ENCODE measurements around the gene OPA1.
"Not testable (repeated sequence)": the region's sequence is repeated elsewhere in the genome, so short reads cannot be mapped to it uniquely, and the experiment has no call there.

The OPA1 gene

DNA sequence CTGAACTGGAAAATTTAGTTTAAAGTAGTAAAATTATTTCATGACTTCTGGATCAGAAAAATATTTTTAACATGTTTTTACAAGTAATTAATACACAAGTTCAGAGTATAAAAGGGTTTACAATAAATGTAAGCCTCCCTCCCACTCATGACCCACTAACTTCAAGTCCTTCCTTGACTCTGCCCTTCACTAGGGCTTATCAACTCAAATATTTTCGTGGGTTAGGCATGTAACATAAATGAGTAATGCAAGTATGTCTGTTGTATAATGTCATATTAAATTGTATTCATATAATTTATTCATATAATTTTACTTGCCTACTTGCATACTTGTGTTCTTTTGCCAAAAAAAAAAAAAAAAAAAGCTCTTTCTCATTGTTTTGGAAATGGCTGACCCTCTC, 3.4 kb upstream of the OPA1 start:
- DNase-seq (ENCODE audit: low read depth) = no peak

DNA sequence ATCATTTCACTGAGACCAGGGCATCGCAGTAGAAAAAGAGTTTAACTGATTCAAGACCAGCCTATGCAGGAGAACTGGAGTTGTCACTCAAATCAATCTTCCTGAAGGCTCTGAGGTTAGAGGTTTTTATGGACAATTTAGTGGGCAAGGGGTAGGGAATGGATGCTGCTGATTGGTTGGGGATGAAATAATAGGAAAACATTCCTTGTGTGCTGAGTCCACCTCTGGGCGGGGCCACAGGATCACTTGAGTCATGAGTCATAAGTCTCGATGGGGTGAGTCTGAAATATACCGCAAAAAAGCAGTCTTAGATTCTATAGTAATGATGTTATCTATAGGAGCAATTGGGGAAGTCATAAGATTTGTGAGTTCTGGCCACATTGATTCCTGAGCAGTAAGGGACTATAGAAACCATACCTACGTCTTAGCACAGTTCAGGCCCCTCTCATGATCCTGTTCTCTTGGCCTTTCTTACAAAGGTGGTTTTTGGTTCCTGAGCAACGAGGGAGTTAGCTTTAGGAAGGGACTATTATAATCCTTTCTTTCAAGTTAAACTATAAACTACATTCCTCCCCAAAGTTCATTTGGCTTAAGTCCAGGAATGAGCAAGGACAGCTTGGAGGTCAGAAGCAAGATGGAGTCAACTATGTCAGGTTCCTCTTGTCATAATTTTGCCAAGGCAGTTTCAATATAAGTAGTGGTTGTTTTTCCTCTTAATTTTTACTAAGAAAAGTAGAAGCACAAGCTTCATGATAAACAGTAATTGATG, 2.7 kb upstream of the OPA1 start:
- peak; percentile 75 for DNase-seq (ENCODE audit: low read depth)

DNA sequence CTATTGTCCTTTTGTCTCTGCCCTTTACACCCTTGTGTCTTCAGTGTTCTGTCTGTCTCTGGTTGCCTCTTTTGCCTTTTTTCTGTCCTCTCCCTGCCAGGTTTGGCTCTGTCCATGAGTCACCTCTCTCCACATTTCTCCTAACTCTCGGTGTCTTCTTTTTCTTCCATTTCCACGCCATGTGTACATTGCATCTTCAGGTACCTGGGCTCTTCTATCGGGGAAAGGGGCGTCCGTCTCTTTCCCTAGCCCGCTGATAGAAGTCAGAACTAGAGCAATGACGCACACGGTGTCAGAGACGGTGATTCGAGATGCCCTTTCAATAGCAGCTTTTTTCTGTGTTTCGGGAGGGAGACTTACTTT, 641 bp downstream of the OPA1 start:
- DNase-seq (ENCODE audit: low read depth) = no peak

DNA sequence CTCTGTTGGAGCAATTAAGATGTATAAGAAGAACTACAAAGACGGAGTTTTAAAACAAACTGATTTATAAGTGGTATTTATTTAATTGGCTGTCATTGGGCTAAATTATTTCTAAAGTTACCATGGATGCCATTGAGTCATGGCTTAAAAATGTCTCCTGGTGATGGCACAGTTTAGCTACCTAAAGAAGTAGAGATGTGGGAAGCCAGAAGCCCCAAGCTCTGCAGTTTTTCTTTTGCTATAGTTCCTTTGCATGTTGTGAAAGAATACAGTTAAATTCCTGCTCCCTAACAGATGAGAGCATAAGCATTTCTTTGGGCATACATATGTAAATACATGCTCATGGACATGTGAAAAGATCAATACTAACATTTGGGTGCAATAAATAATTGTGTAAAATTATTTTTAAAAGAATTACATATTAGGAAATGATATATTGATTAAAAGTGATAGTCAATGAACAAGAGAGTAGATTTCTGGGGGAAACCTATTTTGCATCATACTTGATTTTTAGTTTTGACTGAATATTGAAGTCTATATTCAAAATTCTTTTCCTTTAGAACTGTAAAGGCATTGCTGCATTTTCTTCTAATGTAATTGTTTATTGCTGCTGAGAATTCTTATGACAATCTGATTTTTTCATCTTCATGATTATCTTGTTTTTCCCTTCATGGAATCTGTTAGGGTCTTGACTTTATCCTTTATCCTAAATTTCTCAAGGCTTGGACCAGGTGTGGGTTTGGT, 2.1 kb downstream of the OPA1 start:
- DNase-seq (ENCODE audit: low read depth) = no peak

DNA sequence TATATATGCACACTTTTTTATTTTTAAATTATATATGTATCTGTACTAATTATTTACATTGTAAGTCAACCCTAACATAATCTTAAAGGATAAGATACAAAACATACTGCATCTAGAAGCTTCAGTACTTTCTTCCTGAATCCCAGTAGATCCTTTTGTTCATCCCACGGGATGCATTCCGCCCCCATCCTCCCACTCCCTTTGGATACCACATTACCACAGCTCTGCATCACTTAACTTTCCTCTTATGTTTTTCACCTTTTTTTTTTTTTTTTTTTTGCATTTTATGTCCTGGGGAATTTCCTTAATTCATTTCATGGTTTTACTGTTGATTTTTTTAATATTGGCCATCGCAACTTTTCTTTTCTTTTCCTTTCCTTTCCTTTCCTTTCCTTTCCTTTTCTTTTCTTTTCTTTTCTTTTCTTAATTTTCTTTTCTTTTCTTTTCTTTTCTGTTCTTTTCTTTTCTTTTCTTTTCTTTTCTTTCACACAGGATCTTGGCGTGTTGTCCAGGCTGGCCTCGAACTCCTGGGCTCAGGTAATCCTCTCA, 3.0 kb downstream of the OPA1 start:
- no peak for DNase-seq (ENCODE audit: low read depth)

DNA sequence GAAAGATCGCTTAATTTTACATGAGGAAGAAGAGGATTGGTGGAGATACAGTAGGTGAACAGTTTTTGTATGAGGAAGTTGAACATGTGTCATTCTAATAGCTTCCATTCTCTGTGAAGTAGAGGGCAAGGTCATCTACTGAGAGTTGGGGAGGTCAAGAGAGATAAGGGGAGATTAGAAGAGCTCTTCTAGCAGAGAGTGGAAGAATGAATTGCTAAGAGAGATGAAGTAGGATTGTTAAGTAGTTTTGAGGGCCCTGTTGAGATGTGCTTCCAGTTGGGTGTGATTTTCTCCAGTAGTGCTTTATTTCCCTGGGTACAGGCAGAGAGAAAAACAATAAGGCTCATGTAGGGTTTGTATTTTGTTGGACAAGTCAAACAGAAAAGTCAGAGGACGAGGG, 5.2 kb downstream of the OPA1 start:
- no peak for DNase-seq (ENCODE audit: low read depth)

DNA sequence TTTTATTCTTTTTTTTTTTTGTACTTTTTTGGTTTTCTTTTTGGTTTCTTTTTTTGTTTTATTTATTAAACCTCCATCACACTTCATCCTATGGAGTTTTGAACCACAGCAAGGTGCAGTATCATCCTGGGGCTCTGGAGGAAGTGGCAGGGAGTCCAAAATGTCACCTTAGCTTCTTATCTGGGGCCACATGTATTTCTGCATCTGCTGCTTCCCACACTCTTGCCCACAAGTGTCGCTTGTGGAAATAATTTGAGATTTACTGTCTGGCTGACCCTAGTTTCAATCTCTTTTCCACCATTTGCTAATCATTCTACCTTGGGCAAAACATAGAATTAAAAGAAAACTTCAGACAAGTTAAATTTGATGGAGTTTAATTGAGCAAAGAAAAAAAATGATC, 6.4 kb downstream of the OPA1 start:
- no peak for DNase-seq (ENCODE audit: low read depth)

DNA sequence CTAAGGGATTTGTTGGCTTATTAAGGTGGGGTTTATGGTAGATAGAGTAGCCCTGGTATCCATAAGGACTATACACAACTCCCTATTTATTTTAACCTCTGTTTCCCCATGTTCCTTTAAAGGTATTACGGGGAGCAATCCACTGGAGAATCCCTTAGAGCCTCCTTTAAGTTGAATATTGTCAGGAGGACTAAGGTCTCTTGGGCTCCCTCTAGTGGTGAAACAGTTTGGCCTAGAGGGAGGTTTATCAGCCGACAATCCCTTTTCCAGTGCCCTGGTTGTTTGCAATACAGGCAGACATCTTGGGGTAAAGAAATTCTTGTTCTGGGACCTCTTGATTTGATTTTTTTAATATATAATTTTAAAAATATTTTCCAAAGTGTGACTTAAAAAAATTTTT, 12.9 kb downstream of the OPA1 start:
- no peak for DNase-seq (ENCODE audit: low read depth)

DNA sequence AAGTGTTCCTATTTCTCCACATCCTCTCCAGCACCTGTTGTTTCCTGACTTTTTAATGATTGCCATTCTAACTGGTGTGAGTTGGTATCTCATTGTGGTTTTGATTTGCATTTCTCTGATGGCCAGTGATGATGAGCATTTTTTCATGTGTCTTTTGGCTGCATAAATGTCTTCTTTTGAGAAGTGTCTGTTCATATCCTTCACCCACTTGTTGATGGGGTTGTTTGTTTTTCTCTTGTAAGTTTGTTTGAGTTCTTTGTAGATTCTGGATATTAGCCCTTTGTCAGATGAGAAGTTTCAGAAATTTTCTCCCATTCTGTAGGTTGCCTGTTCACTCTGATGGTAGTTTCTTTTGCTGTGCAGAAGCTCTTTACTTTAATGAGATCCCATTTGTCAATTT, 13.9 kb downstream of the OPA1 start:
- DNase-seq (ENCODE audit: low read depth) = not testable (repeated sequence)

DNA sequence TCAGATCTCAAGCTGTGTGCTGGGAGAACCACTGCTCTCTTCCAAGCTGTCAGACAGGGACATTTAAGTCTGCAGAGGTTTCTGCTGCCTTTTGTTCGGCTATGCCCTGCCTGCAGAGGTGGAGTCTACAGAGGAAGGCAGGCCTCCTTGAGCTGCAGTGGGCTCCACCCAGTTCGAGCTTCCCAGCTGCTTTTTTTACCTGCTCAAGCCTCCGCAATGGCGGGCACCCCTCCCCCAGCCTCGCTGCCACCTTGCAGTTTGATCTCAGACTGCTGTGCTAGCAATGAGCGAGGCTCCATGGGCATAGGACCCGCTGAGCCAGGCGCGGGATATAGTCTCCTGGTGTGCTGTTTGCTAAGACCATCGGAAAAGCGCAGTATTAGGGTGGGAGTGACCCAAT, 17.5 kb downstream of the OPA1 start:
- DNase-seq (ENCODE audit: low read depth) = not testable (repeated sequence)

DNA sequence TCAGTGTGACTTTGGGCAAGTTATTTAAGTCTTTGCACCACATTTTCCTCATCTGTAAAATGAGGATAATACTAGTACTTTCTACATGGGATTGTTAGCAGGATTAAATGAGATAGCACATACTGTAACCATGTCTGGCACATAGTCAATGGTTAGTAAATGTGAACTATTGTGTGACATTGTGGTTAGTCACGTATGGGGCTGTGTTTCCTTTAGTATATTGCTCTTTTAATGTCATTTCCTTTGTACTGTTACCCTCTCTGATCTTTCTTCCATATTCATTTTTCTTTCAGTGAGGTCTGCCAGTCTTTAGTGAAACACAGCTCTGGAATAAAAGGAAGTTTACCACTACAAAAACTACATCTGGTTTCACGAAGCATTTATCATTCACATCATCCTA, 21.4 kb downstream of the OPA1 start:
- no peak for DNase-seq (ENCODE audit: low read depth)

DNA sequence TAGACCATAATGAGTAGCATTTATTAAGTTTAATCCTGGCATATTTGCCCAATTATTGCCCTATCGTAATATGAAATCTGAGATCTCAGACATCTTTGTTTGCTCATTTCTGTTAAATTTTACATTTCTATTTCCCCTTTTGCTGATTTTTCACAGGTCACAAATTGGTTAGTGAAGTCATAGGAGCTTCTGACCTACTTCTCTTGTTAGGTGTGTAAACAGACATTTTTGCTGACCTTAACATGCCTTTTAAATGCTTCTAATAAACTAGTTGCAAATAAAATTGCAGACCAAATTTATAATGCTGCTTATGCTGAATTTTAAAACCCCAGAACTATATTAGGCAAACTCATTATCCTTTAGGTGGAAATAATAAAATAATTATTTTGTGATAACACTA, 24.6 kb downstream of the OPA1 start:
- no peak for DNase-seq (ENCODE audit: low read depth)

DNA sequence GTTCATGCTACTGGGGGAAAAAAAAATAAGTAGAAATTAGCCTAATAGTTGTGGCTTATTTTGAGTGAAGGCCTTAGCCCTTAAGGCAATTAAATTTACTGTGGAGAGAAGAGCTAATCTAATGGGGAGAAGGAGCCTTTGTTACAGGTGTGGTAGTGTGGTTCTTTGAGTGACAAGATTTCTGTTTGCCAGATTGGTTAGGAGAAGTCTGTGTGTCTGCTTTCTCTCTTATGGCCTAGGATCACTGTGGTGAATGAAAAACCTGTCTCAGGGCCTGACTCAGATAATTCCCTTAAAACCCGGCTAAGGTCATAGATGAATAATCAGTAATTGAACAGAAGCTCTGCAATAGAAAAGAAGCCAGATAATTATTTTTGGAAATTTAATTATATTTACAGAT, 27.0 kb downstream of the OPA1 start:
- no peak for DNase-seq (ENCODE audit: low read depth)

DNA sequence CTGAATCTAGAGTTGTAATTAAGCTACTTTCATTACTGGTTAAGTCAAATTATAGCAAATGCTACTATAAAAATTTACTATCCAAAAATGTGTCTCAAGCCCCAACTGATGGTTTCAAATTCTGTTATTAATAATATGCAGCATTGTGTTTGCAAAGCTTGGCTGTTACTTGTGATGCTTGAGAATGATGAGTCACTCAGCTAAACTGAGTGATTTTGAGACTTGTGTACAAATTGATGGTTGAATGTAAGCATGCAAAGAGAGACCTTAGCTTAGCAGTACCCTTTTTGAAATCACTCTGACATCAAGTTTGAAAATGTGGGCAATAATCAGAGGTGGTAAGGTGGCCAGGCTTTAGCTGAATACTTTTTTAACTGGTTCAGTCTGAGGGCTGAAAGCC, 27.6 kb downstream of the OPA1 start:
- no peak for DNase-seq (ENCODE audit: low read depth)

DNA sequence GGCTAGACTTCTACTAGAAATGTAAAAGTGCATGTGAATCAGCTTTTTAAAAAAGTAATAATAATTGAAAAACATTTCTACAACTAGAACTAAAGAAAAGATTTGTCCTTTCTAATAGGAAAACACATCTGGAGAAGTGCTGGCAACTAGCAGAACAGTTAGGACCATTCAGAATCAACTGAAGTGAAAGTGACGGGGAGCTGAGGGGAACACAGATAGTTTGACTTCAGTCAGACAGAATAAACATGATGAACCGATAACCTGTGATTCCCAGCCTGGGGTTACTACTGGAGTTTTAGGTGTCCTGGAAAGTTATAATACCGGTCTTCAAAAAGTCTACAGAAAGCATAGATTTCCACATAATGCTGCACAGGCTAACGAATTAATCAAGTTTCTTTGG, 28.1 kb downstream of the OPA1 start:
- no peak for DNase-seq (ENCODE audit: low read depth)

DNA sequence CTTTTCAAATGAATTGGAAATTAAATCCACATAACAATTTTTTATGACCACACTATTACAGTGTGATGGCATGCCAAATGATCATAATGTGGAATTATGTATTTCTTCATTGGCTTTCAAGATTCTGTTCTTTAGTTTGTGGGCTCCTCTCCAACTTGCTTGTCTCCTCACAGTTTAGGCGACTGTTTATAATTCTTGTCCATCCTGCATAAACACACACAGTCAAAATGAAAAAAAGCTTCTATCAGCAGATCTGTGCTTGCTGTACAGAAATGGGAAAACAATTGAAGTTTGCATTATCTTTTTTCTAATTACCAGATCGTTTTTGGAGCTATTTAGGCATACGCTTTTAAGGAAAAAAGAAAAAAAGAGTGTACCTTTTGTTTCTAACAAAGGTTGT, 37.0 kb downstream of the OPA1 start:
- no peak for DNase-seq (ENCODE audit: low read depth)

DNA sequence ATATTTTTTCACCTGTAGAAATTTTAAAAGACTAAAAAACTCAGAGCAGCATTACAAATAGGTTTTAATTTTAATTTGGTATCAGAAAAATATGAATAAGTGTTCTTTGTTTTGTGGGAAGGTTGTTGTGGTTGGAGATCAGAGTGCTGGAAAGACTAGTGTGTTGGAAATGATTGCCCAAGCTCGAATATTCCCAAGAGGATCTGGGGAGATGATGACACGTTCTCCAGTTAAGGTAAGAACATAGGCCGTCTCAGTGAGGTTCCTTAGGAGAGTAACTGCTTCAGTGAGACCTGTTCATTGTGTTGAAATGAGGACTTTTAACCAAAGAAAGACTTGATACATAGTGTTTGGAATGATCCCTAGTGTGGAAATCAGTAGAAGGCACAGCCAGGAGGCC, 44.8 kb downstream of the OPA1 start:
- DNase-seq (ENCODE audit: low read depth) = no peak

DNA sequence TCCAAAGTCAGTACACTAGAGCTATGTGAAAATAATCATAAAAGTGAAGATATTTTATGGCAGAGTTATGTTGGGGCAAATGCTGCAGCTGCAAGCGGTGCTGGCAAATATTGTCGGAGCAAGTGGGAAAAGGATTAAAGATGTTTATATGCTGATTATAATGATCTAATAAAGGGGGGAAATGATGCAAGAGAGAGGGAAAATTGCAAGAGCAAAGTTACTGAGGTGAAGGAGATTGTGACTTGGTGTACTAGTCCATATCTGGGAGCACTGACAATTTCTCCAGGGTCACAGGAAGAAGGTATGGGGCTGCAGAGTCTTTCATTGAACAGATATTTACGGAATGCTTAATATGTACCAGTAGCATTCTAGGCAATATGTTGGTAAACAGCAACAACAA, 45.8 kb downstream of the OPA1 start:
- DNase-seq (ENCODE audit: low read depth) = no peak

DNA sequence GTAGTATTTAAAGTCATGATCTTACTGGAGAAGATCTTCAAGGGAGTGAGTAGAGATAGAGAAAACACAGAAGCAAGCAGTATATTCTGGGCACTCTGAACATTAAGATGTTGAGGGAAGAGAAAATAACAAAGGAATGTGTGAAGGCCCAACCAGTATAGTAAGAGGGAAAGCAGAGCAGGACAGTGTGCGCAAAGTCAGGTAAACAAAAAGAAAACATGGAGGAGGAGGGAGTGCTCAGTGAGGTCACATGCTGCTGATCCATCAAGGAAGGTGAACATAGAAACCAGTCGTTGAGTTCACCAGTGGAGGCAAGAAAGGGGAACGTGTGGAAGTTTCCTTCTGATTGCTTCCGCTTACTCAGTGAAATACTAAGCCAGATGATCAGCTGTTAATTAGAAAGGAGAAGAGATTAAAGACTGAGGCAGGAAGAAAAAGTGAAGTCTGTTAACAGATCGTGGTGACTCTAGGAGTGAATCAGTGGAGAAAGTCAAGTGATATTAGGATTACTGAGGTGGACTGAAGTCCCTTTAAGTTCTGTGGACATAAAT, 47.2 kb downstream of the OPA1 start:
- DNase-seq (ENCODE audit: low read depth) = no peak

DNA sequence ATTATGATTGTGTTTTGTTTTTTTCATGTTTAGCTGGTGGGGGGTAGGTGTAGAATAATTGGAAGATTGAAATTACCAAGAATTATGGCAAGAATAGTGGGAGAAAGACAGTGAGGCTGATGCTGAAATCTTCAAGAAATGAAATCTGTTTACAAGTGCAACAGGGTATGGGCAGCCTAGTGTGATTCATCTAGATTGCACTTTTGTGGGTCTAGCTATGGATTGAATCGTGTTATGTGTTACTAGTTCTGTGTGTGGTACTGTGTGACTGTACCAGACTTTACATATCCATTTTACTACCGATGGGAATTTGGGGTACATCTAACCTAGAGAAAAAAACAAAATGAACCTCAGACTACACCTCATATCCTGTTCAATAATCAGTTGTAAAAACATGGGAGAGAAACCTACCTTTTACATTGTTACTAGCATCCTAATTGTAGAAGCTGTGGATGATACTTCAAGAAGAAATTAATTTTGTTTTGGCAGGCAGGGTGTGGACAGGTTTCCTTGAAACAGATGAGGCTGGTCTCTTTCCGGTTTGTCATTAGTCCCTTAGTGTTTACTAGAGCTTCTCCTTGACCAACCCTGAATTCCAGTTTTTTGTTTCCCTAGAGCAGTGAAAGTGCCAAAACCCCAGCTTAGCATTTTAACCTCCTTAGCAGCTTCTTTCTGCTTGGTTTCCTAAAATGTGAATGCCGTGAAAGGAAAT, 47.9 kb downstream of the OPA1 start:
- no peak for DNase-seq (ENCODE audit: low read depth)

DNA sequence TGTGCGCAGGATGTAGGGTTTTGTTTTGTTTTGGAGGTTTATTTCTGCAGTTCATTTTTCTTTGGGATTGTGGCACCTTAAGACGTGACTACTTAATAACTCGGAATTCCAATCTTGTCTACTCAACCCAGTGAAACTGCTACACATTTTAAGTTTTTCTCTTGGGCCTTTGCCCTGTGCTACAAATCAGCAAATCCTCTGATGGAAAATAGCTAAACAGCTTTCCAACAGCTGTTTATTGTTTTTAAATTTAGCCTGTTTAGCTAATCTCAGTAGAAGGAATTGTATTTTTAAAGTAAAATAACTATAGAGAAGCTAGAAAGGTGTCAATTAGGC, 48.4 kb downstream of the OPA1 start:
- DNase-seq (ENCODE audit: low read depth) = no peak

DNA sequence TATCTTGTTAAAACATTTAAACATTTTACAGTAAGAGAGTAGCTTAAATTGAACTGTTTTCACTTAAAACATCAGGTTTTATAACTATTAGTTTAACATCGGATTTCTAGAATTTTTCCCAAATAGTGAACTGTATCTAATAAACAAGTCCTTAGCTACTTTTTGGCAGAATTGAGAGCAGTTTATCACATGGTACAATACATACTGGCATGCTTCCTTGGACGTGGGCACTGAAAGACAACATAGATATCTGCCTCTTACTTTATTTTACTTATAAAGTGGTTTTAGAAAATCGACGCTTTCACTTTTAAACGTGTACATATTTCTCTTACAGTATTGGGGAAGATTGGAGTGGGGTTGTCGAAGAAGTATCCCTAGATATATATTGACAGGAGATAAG, 52.8 kb downstream of the OPA1 start:
- no peak for DNase-seq (ENCODE audit: low read depth)

DNA sequence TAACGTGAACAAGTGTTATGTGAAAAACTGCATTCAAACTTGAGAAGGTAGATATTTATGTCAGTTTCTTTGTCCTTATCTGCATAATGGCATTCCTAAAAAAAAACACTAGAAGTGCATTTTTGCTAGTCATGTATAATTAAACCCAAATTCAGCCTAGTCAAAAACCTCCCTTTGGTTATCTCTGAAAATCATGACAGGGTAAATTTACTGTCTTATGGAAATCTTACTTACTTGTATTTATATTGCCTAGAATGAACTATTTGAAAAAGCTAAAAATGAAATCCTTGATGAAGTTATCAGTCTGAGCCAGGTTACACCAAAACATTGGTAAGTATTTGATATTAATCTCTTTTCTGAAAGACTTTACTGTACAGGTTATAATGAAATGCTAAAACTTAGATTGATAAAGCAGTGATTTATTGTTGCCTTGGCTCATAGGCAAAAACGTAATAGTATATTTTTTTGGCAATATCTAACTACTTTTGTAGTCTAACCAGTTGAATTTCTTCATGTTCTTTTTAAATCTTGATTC, 55.6 kb downstream of the OPA1 start:
- DNase-seq (ENCODE audit: low read depth) = no peak

All from non-pigmented ciliary epithelial cell (primary cell).